HepG2 (cell line): ENCODE data around the gene MARCHF5. TPM values are rescaled to one million over a fixed set of nuclear protein-coding genes. Genes with fewer than 3 reads are reported as not detected.

ENCODE experiments used
- ATAC-seq: fragments of 200-7000 bp; cut with Tn5 transposase; 3 replicates; pipeline ENCODE4 v1.9.1; 2020; ENCODE audit warnings: mild to moderate bottlenecking, moderate library complexity
- BruUV-seq: library from RNA; stranded (reverse); fragments of 400-500 nt; replicated peaks from 2 replicates; lab custom pipeline; 2021; lab: Mats Ljungman, UMichigan
- CTCF ChIA-PET: fragments of 300-600 bp; formaldehyde crosslinking; extraction: SDS; loops from one replicate; lab custom pipeline; 2021; ENCODE audit warnings: low total read pairs, inconsistent platforms, low intra/inter-chr PET ratio; lab: Yijun Ruan, JAX
- POLR2A ChIA-PET: fragments of 350-600 bp; sonication (Branson Sonifier 250); formaldehyde crosslinking; loops from one replicate; lab custom pipeline; 2020; ENCODE audit warnings: antibody characterized with exemption, inconsistent platforms; lab: Yijun Ruan, JAX
- DNase-seq: peaks from one replicate; pipeline ENCODE4 v3.0.0-alpha.2; 2015; ENCODE audit warnings: low spot score
- FAIRE-seq: peaks from 3 replicates; lab custom pipeline; 2011; peaks lifted over from hg19 to GRCh38; lab: Jason Lieb, UNC
- H2AFZ ChIP-seq: one replicate; pipeline ENCODE4 v1.6.1; 2011; ENCODE audit warnings: low read length, inconsistent platforms
- H3K27ac ChIP-seq: fragments of 300-600 bp; 3 replicates; pipeline ENCODE4 v1.8.0; 2011; ENCODE audit warnings: mixed run types, mild to moderate bottlenecking, mixed read lengths, low read length, inconsistent platforms; ENCODE audit not compliant: insufficient read depth; ENCODE audit errors: extremely low read length
- H3K27me3 ChIP-seq, 2 experiments: fragments of 200-600 bp in 1 of 2; 2 replicates in 1 of 2; 3 replicates in 1 of 2; pipeline versions ENCODE4 v1.6.0 to v1.8.0; 2011; ENCODE audit warnings: low read length in 2 of 2, mild to moderate bottlenecking in 2 of 2, moderate library complexity in 2 of 2, inconsistent platforms in 1 of 2; ENCODE audit not compliant: insufficient read depth in 2 of 2, control insufficient read depth in 1 of 2
- H3K36me3 ChIP-seq, 2 experiments: fragments of 200-600 bp in 1 of 2; replicated peaks in 1 of 2; 2 replicates in 1 of 2; 3 replicates in 1 of 2; pipeline versions ENCODE4 v1.5.1 to v1.8.0; 2011; ENCODE audit warnings: low read length in 2 of 2, inconsistent platforms in 1 of 2; ENCODE audit not compliant: insufficient read depth in 2 of 2, control insufficient read depth in 1 of 2
- H3K4me1 ChIP-seq: 2 replicates; pipeline ENCODE4 v1.5.1; 2012; ENCODE audit warnings: low read length, inconsistent platforms; ENCODE audit not compliant: insufficient read depth
- H3K4me2 ChIP-seq: 2 replicates; pipeline ENCODE4 v1.6.0; 2011; ENCODE audit warnings: low read depth, low read length, inconsistent platforms
- H3K4me3 ChIP-seq, 3 experiments: fragments of 200-600 bp in 1 of 3; sonication (generic), shearing (Covaris generic) in 1 of 3; replicated peaks in 1 of 3; 2 replicates each; pipeline ENCODE4 v1.5.1; 2011 to 2016; ENCODE audit warnings: low read length in 3 of 3, inconsistent platforms in 2 of 3, low read depth in 2 of 3, mild to moderate bottlenecking in 2 of 3, control low read depth in 1 of 3, mixed read lengths in 1 of 3; ENCODE audit not compliant: insufficient read depth in 1 of 3
- H3K79me2 ChIP-seq: one replicate; pipeline ENCODE4 v1.6.1; 2011; ENCODE audit warnings: low read length, inconsistent platforms; ENCODE audit not compliant: insufficient read depth
- H3K9ac ChIP-seq: 2 replicates; pipeline ENCODE4 v1.6.0; 2011; ENCODE audit warnings: mild to moderate bottlenecking, low read depth, low read length, inconsistent platforms; ENCODE audit not compliant: insufficient read depth
- H3K9me3 ChIP-seq: 2 replicates; pipeline ENCODE4 v1.5.1; 2012; ENCODE audit warnings: mild to moderate bottlenecking, low read length
- H4K20me1 ChIP-seq: 2 replicates; pipeline ENCODE4 v1.6.0; 2011; ENCODE audit warnings: inconsistent platforms, mild to moderate bottlenecking, low read length, moderate library complexity; ENCODE audit not compliant: insufficient read depth
- CAMTA2 ChIP-seq: sonication (generic); formaldehyde crosslinking; IDR thresholded peaks from 2 replicates; pipeline ENCODE4 v1.4.0; 2020; ENCODE audit warnings: mild to moderate bottlenecking, missing genetic modification reagents, borderline replicate concordance
- FLYWCH1 ChIP-seq: sonication (generic); formaldehyde crosslinking; IDR thresholded peaks from 2 replicates; pipeline ENCODE4 v1.8.1; 2023; ENCODE audit warnings: mild to moderate bottlenecking, missing genetic modification reagents
- GLI4 ChIP-seq: sonication (generic); formaldehyde crosslinking; IDR thresholded peaks from 2 replicates; pipeline ENCODE4 v1.5.1; 2020; ENCODE audit warnings: missing genetic modification reagents, mild to moderate bottlenecking, moderate library complexity, borderline replicate concordance
- KLF6 ChIP-seq: IDR thresholded peaks from 2 replicates; pipeline ENCODE4 v1.8.0; 2016; ENCODE audit warnings: missing biosample characterization, missing genetic modification reagents
- MBNL3 ChIP-seq: fragments of 250-450 bp; sonication (Bioruptor Pico); conservative IDR thresholded peaks from 2 replicates; pipeline ENCODE4 v1.8.0; 2022; ENCODE audit warnings: mild to moderate bottlenecking, inconsistent platforms
- MXI1 ChIP-seq: IDR thresholded peaks from 3 replicates; pipeline ENCODE4 v1.6.1; 2012; ENCODE audit warnings: low read depth, low read length, inconsistent platforms, borderline replicate concordance
- TIGD3 ChIP-seq: sonication (generic); formaldehyde crosslinking; IDR thresholded peaks from 2 replicates; pipeline ENCODE4 v1.5.1; 2020; ENCODE audit warnings: mild to moderate bottlenecking, missing genetic modification reagents, borderline replicate concordance
- ZMYM3 ChIP-seq: sonication (generic); formaldehyde crosslinking; IDR thresholded peaks from 2 replicates; pipeline ENCODE4 v1.5.1; 2020; ENCODE audit warnings: mild to moderate bottlenecking, missing genetic modification reagents
- ZNF33A ChIP-seq: sonication (generic); formaldehyde crosslinking; IDR thresholded peaks from 2 replicates; pipeline ENCODE4 v1.5.1; 2020; ENCODE audit warnings: missing genetic modification reagents, mild to moderate bottlenecking, moderate library complexity, borderline replicate concordance
- ZNF546 ChIP-seq: sonication (generic); formaldehyde crosslinking; conservative IDR thresholded peaks from 2 replicates; pipeline ENCODE4 v1.8.1; 2023; ENCODE audit warnings: mild to moderate bottlenecking, missing genetic modification reagents
- ZSCAN22 ChIP-seq: sonication (generic); formaldehyde crosslinking; IDR thresholded peaks from 2 replicates; pipeline ENCODE4 v1.4.0; 2020; ENCODE audit warnings: mild to moderate bottlenecking, missing genetic modification reagents
- WGBS: methylation state at CpG from one replicate; pipeline ENCODE4 v1.1.6; 2017; ENCODE audit warnings: low lambda C conversion rate; 5-methylcytosine and 5-hydroxymethylcytosine counted together
- in situ Hi-C: cut with HindIII; loops from 2 replicates; pipeline ENCODE4 v1.10.0; 2017; ENCODE audit warnings: low pct_unique_long_range_greater_than_20kb; ENCODE audit not compliant: extremely low pct_ligation_motif_present
- intact Hi-C: fragments of 100-400 bp; cut with micrococcal nuclease; formaldehyde crosslinking; loops from one replicate; pipeline ENCODE4 v1.10.0; 2022; ENCODE audit not compliant: unreplicated experiment
- polyA plus RNA-seq, 8 experiments: library from polyadenylated mRNA; depleted of rRNA in 3 of 8; stranded (reverse) in 7 of 8; unstranded in 1 of 8; fragments of >200 nt; fragmentation: Illumina TruSeq in 4 of 8; extraction: Trizol in 4 of 8; gene quantifications; 2 replicates each; pipeline versions ENCODE4 v1.2.1 to v1.2.3, GENCODE V29; 2011 to 2016; ENCODE audit warnings: low read depth in 4 of 8, missing spikeins in 1 of 8, mixed read lengths in 1 of 8; ENCODE audit not compliant: insufficient read depth in 1 of 8
- total RNA-seq, 5 experiments: library from RNA; depleted of rRNA; stranded (reverse); fragments of >200 nt; fragmentation: Illumina TruSeq; extraction: Trizol; gene quantifications; 2 replicates each; pipeline ENCODE4 v1.2.3, GENCODE V29; 2016; ENCODE audit warnings: low read depth in 1 of 5
- TF ChIP-seq, protein P1 (sequence below): sonication (generic); formaldehyde crosslinking; IDR thresholded peaks from 2 replicates; pipeline ENCODE4 v1.8.0; 2022; ENCODE audit warnings: missing genetic modification reagents, mild to moderate bottlenecking, borderline replicate concordance
- TF ChIP-seq, protein P2 (sequence below): IDR thresholded peaks from 2 replicates; pipeline ENCODE4 v1.6.1; 2016

The MARCHF5 gene
- total and polyA plus RNA-seq, 2 of the 13 experiments (the other 11 are each of a cell fraction or from before 2014, with no cell fraction given) = 19.4 to 21.0 TPM

- TF ChIP-seq, protein P1, sequence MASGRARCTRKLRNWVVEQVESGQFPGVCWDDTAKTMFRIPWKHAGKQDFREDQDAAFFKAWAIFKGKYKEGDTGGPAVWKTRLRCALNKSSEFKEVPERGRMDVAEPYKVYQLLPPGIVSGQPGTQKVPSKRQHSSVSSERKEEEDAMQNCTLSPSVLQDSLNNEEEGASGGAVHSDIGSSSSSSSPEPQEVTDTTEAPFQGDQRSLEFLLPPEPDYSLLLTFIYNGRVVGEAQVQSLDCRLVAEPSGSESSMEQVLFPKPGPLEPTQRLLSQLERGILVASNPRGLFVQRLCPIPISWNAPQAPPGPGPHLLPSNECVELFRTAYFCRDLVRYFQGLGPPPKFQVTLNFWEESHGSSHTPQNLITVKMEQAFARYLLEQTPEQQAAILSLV = no peak
- no peak for TF ChIP-seq ZNF33A (CRISPR knock-in tag)
Observed at GRCh38 chr10:92290076-92290836, 711 bp upstream of the MARCHF5 start (continued).

GRCh38 chr10:92291616-92291865 is 574 bp downstream of the MARCHF5 start:
- Histone ChIP-seq H3K4me2 (peak overlapping the region; percentile 73), H3K27me3 (no peaks in the 10 kb centered on the region; a peak in 2 of 5 replicates), H3K79me2 (peaks cover 42% of the 10 kb centered on the region), H3K4me1 (peaks cover 28% of the 10 kb centered on the region), H3K9ac (peak overlapping the region; percentile 94), H4K20me1 (peaks cover 5% of the 10 kb centered on the region), H3K27ac (peak overlapping the region; percentile 90), H3K36me3 (peaks cover 0 to 16% of the 10 kb centered on the region in 2 experiments; a peak in 2 of 5 replicates), H3K4me3 (peak overlapping the region; percentile 90 to 100 (median 99)), H2AFZ (no peak overlapping the region), H3K9me3 (no peaks in the 10 kb centered on the region)
- WGBS = 7% methylated on average over 5 of the region's 10 CpGs
- CTCF ChIA-PET = interaction anchor here (1.2 kb wide), 1 partner anchor 204 kb away, joined by 8 read pairs; no protein-coding TSS in a partner anchor
- no peak for FAIRE-seq
- TF ChIP-seq ZNF546 (CRISPR knock-in tag) (0 out of 2 replicates have a peak, but pooled peaks have one; percentile 1), ZSCAN22 (CRISPR knock-in tag) (no peak), TIGD3 (no peak), KLF6 (CRISPR knock-in tag) (no peak), ZMYM3 (no peak), FLYWCH1 (CRISPR knock-in tag) (peak; percentile 79; the same call in 1 of the 2 replicates), GLI4 (0 out of 2 replicates have a peak, but pooled peaks have one; percentile 9), CAMTA2 (CRISPR knock-in tag) (0 out of 2 replicates have a peak, but pooled peaks have one; percentile 1), MXI1 (no peak), MBNL3 (no peak)
- TF ChIP-seq, protein P2, sequence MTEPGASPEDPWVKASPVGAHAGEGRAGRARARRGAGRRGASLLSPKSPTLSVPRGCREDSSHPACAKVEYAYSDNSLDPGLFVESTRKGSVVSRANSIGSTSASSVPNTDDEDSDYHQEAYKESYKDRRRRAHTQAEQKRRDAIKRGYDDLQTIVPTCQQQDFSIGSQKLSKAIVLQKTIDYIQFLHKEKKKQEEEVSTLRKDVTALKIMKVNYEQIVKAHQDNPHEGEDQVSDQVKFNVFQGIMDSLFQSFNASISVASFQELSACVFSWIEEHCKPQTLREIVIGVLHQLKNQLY = no peak
- intact Hi-C loops (loop anchor here (1.0 to 5.0 kb wide), 5 partner anchors 51 to 204 kb away; no protein-coding TSS in a partner anchor), in situ Hi-C loops (loop anchor here (5.0 kb wide), 2 partner anchors 49 to 204 kb away; no protein-coding TSS in a partner anchor)
- POLR2A ChIA-PET = interaction anchor here (0.8 to 4.3 kb wide), 8 partner anchors 13 to 280 kb away, joined by 3 to 47 read pairs (median 3); no protein-coding TSS in a partner anchor
- no TSS peak for BruUV-seq
- ATAC-seq = no peak
- DNase-seq = no peak
